ENCODE results near the gene SPATC1L. TPM values are rescaled to one million over a fixed set of nuclear protein-coding genes. Genes with fewer than 3 reads are reported as not detected.

Gene SPATC1L
- total RNA-seq, 2 experiments from 2014 or later = 4.7 to 8.3 TPM

DNA sequence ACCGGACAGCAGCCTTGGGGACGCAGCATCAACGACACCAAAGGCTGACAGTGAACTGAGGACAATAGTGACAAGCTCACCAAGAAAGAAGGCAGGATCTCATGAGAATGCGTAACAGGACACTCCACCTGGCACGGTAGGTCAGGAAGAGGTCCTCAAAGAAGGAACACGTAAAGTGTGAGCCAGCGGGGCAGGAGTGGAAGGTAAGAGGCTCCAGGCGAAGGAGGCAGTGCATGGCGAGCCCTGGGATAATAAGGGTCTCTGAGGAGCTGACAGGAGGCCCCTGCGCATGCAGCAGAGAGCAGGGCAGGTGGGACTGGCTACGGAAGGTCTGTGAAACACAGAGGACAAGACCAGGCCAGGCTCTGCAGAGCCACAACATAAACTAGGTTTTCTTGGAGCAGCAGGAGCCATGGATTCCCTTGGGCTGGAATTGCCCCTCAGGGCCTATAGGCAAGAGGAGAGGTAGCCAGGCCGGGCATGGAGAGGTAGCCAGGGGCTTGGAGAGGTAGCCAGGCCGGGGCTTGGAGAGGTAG is 36.1 kb upstream of the SPATC1L start:
- Histone ChIP-seq H3K4me2 (ENCODE audit: low read length) (no peak overlapping the region), H2AFZ (ENCODE audit: low read length) (no peak overlapping the region), H3K9me3 (ENCODE audit: low read length) (no peaks in the 10 kb centered on the region), H3K27ac (ENCODE audit: low read depth, low read length, poor library complexity, severe bottlenecking) (no peak overlapping the region), H4K20me1 (ENCODE audit: insufficient read depth, low read length) (no peaks in the 10 kb centered on the region), H3K36me3 (ENCODE audit: insufficient read depth, low read length) (peaks cover 36% of the 10 kb centered on the region), H3K9me2 (ENCODE audit: insufficient read depth, low read length) (no peaks in the 10 kb centered on the region), H3K79me2 (ENCODE audit: insufficient read depth, low read depth, low read length) (no peaks in the 10 kb centered on the region; the same call in 1 of the 2 replicates), H3K4me3 (ENCODE audit: low read depth, low read length, poor library complexity, severe bottlenecking) (no peak overlapping the region), H3K4me1 (ENCODE audit: insufficient read depth, low read length, poor library complexity, severe bottlenecking) (no peaks in the 10 kb centered on the region)
- POLR2A ChIA-PET = interaction anchor here (0.5 kb wide), 1 partner anchor 56 kb away, joined by 4 read pairs; no protein-coding TSS in a partner anchor
- TF ChIP-seq, protein P1, sequence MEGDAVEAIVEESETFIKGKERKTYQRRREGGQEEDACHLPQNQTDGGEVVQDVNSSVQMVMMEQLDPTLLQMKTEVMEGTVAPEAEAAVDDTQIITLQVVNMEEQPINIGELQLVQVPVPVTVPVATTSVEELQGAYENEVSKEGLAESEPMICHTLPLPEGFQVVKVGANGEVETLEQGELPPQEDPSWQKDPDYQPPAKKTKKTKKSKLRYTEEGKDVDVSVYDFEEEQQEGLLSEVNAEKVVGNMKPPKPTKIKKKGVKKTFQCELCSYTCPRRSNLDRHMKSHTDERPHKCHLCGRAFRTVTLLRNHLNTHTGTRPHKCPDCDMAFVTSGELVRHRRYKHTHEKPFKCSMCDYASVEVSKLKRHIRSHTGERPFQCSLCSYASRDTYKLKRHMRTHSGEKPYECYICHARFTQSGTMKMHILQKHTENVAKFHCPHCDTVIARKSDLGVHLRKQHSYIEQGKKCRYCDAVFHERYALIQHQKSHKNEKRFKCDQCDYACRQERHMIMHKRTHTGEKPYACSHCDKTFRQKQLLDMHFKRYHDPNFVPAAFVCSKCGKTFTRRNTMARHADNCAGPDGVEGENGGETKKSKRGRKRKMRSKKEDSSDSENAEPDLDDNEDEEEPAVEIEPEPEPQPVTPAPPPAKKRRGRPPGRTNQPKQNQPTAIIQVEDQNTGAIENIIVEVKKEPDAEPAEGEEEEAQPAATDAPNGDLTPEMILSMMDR (conservative IDR thresholded peaks at IDR 0.05; ENCODE audit: low read length) = no peak
- TF ChIP-seq EZH2phosphoT487 (IDR thresholded peaks at IDR 0.05; ENCODE audit: borderline replicate concordance, low read depth, low read length) = no peak
- DNase-seq (ENCODE audit: low spot score) = no peak
- CTCF ChIA-PET (ENCODE audit: unreplicated experiment) = no interaction called here
- no TSS peak for BruUV-seq (replicated peaks)
- intact Hi-C loops (cut with micrococcal nuclease; ENCODE audit: unreplicated experiment) = no loop called here

DNA sequence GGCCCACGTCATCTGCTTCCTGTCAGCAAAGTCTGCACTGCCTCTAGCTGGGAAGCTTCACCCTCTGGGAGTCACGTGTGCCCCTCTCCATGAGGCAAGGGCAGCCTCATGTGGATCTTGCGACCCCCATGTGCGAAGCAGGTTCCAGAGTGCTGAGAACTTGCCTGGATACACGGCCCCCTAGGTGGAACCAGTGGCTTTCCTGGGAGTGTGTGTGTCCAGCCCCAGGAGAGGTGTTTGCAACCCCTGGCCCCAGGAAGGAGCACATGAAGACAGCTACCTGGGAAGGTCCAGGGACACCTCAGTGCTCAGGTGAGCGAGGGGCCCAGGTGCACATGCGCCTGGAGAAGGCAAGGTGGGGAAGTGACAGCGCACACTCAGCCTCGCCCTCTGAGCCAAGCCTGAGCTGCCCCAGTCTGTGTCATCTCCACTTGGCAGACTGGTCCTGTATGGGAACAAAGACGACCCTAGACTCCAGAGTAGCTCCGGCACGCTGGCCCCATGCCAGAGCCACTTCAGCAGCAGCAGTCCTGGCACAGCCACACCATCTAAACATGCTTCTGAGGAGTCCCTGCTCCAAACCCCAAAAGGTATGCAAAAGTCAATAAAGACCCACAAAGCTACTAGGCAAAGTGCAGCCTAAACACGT is 35.5 kb upstream of the SPATC1L start:
- no peaks in the 10 kb centered on the region for H4K20me1 ChIP-seq (ENCODE audit: insufficient read depth, low read length)
- no peaks in the 10 kb centered on the region for H3K9me2 ChIP-seq (ENCODE audit: insufficient read depth, low read length)
- H2AFZ ChIP-seq (ENCODE audit: low read length) = no peak overlapping the region
- no peak overlapping the region for H3K27ac ChIP-seq (ENCODE audit: low read depth, low read length, poor library complexity, severe bottlenecking)
- peaks cover 36% of the 10 kb centered on the region for H3K36me3 ChIP-seq (ENCODE audit: insufficient read depth, low read length)
- TF ChIP-seq, protein P1 (conservative IDR thresholded peaks at IDR 0.05; ENCODE audit: low read length) = no peak
- no peak for TF ChIP-seq EZH2phosphoT487 (IDR thresholded peaks at IDR 0.05; ENCODE audit: borderline replicate concordance, low read depth, low read length)
- DNase-seq (ENCODE audit: low spot score) = no peak
- ChIA-PET POLR2A (interaction anchor here (0.5 kb wide), 1 partner anchor 55 kb away, joined by 4 read pairs; no protein-coding TSS in a partner anchor), CTCF (ENCODE audit: unreplicated experiment) (no interaction called here)
- H3K79me2 ChIP-seq (ENCODE audit: insufficient read depth, low read depth, low read length) = no peaks in the 10 kb centered on the region; the same call in 1 of the 2 replicates
- no peaks in the 10 kb centered on the region for H3K4me1 ChIP-seq (ENCODE audit: insufficient read depth, low read length, poor library complexity, severe bottlenecking)
- H3K4me2 ChIP-seq (ENCODE audit: low read length) = no peak overlapping the region
- intact Hi-C loops (cut with micrococcal nuclease; ENCODE audit: unreplicated experiment) = no loop called here
- no peak overlapping the region for H3K4me3 ChIP-seq (ENCODE audit: low read depth, low read length, poor library complexity, severe bottlenecking)
- no TSS peak for BruUV-seq (replicated peaks)
- no peaks in the 10 kb centered on the region for H3K9me3 ChIP-seq (ENCODE audit: low read length)

All from OCI-LY7 (cell line).